CD4-positive, alpha-beta T cell (primary cell): Measurements from ENCODE around the gene MAN1B1. TPM values are rescaled to one million over a fixed set of nuclear protein-coding genes. Genes with fewer than 3 reads are reported as not detected.

Experiments
- ATAC-seq: fragments of 200-7000 bp; cut with Tn5 transposase; one replicate; pipeline ENCODE4 v1.10.0; 2022; ENCODE audit warnings: mild to moderate bottlenecking; ENCODE audit not compliant: poor library complexity
- CTCF ChIA-PET: fragments of 350-600 bp; sonication (Branson Sonifier 250); formaldehyde crosslinking; loops from one replicate; lab custom pipeline; 2021; ENCODE audit warnings: antibody characterized with exemption, inconsistent platforms; lab: Charles Lee
- POLR2A ChIA-PET: fragments of 350-600 bp; sonication (Branson Sonifier 250); formaldehyde crosslinking; loops from one replicate; lab custom pipeline; 2021; ENCODE audit warnings: antibody characterized with exemption, inconsistent platforms; lab: Charles Lee
- DNase-seq, 14 experiments: peaks; one replicate each; pipeline ENCODE4 v3.0.0-alpha.2; 2013 to 2020; ENCODE audit warnings: mixed read lengths in 2 of 14
- H3K27ac ChIP-seq, 2 donors: one replicate each; pipeline versions ENCODE4 v1.5.1 to v1.7.0; 2013; ENCODE audit warnings: low read length in 2 of 2, low read depth in 1 of 2, mild to moderate bottlenecking in 1 of 2
- H3K27me3 ChIP-seq, 2 experiments: 1 replicate in 1 of 2; 2 replicates in 1 of 2; pipeline versions ENCODE4 v1.6.1 to v1.7.0; 2013; ENCODE audit warnings: low read length in 2 of 2, control low read depth in 1 of 2, mild to moderate bottlenecking in 1 of 2, moderate library complexity in 1 of 2; ENCODE audit not compliant: insufficient read depth in 2 of 2, control insufficient read depth in 1 of 2
- H3K36me3 ChIP-seq: one replicate; pipeline ENCODE4 v1.6.1; 2013; ENCODE audit warnings: low read length, control low read depth; ENCODE audit not compliant: insufficient read depth
- H3K4me1 ChIP-seq: one replicate; pipeline ENCODE4 v1.6.1; 2013; ENCODE audit warnings: low read length, control low read depth; ENCODE audit not compliant: insufficient read depth
- H3K4me3 ChIP-seq: one replicate; pipeline ENCODE4 v1.5.1; 2013; ENCODE audit warnings: mild to moderate bottlenecking, low read length, moderate library complexity
- H3K9me3 ChIP-seq, 2 experiments: 1 replicate in 1 of 2; 2 replicates in 1 of 2; pipeline versions ENCODE4 v1.6.1 to v1.7.0; 2013; ENCODE audit warnings: low read length in 2 of 2, mild to moderate bottlenecking in 2 of 2, control low read depth in 1 of 2, moderate library complexity in 1 of 2; ENCODE audit not compliant: control insufficient read depth in 1 of 2, insufficient read depth in 1 of 2
- H3K27ac Mint-ChIP-seq: one replicate; pipeline ENCODE4 v1.8.0; 2020; ENCODE audit warnings: mixed read lengths
- H3K27me3 Mint-ChIP-seq: one replicate; pipeline ENCODE4 v1.8.0; 2021; ENCODE audit warnings: mixed read lengths
- H3K36me3 Mint-ChIP-seq: one replicate; pipeline ENCODE4 v1.8.0; 2021; ENCODE audit warnings: low read depth, mixed read lengths
- H3K4me1 Mint-ChIP-seq: one replicate; pipeline ENCODE4 v1.8.0; 2021; ENCODE audit warnings: low read depth, mixed read lengths
- H3K4me3 Mint-ChIP-seq: one replicate; pipeline ENCODE4 v1.8.0; 2020; ENCODE audit warnings: mild to moderate bottlenecking, mixed read lengths
- H3K9me3 Mint-ChIP-seq: one replicate; pipeline ENCODE4 v1.8.0; 2020; ENCODE audit warnings: mixed read lengths
- CTCF ChIP-seq: fragments of 200-600 bp; IDR thresholded peaks from one replicate; pipeline ENCODE4 v1.8.0; 2022; ENCODE audit warnings: antibody characterized with exemption, mild to moderate bottlenecking
- intact Hi-C, 2 experiments: fragments of 100-400 bp; cut with DNase I in 1 of 2; cut with micrococcal nuclease in 1 of 2; formaldehyde crosslinking; loops; one replicate each; pipeline versions ENCODE4 v1.15.1 to v1.9.0; 2023 to 2025; cut with DNase I, micrococcal nuclease
- total RNA-seq, 174 experiments: library from RNA in 2 of 174; stranded (reverse) in 2 of 174; gene quantifications; one replicate each; pipeline ENCODE4 v1.2.3 and lab custom pipeline; 2021 to 2026

MAN1B1 gene
- total RNA-seq, 2 experiments from 2014 or later = 60.9 to 66.9 TPM

GRCh38 chr9:137096785-137097546, 10.2 kb downstream of the MAN1B1 start:
- POLR2A ChIA-PET = interaction anchor here (0.8 to 1.7 kb wide), 5 partner anchors 10 to 104 kb away, joined by 4 to 21 read pairs (median 4); partner anchors contain the start of genes MAN1B1 and TPRN
- Histone ChIP-seq H3K9me3 (no peaks in the 10 kb centered on the region), H3K4me3 (peak overlapping the region; percentile 42), H3K36me3 (peaks cover 56% of the 10 kb centered on the region), H3K27ac (peak overlapping the region; percentile 59 to 85), H3K27me3 (no peaks in the 10 kb centered on the region), H3K4me1 (peaks cover 28% of the 10 kb centered on the region)
- Mint-ChIP-seq H3K27me3 (no peaks in the 10 kb centered on the region), H3K36me3 (peaks cover 52% of the 10 kb centered on the region), H3K4me1 (peaks cover 22% of the 10 kb centered on the region), H3K9me3 (no peaks in the 10 kb centered on the region), H3K27ac (peak overlapping the region; percentile 92), H3K4me3 (no peak overlapping the region)
- ATAC-seq = no peak
- CTCF ChIA-PET = interaction anchor here (2.3 kb wide), 1 partner anchor 140 kb away, joined by 16 read pairs; no protein-coding TSS in a partner anchor
- intact Hi-C loops = loop anchor here in 1 of 2 experiments (2.0 to 10.0 kb wide), 2 partner anchors 18 to 508 kb away; partner anchors contain the start of genes ARRDC1 and DPP7
- TF ChIP-seq CTCF = no peak
- peak in 1 of 14 experiments; percentile 32 for DNase-seq

- POLR2A ChIA-PET = interaction anchor here (0.8 kb wide), 1 partner anchor 11 kb away, joined by 4 read pairs; the partner anchor contains the start of gene MAN1B1
- H3K27ac ChIP-seq = peak overlapping the region; percentile 37 to 38
Observed at GRCh38 chr9:137097761-137098462, 11.1 kb downstream of the MAN1B1 start.

More at GRCh38 chr9:137097761-137098462, 11.1 kb downstream of the MAN1B1 start:
- DNase-seq = no peak
- H3K4me1 Mint-ChIP-seq = peaks cover 18% of the 10 kb centered on the region
- CTCF ChIA-PET = no interaction called here
- H3K4me3 ChIP-seq = no peak overlapping the region
- no peaks in the 10 kb centered on the region for H3K9me3 ChIP-seq
- no peak overlapping the region for H3K4me3 Mint-ChIP-seq
- H3K27me3 ChIP-seq = no peaks in the 10 kb centered on the region
- H3K27ac Mint-ChIP-seq = peak overlapping the region; percentile 17
- H3K4me1 ChIP-seq = peaks cover 28% of the 10 kb centered on the region
- TF ChIP-seq CTCF = no peak
- intact Hi-C loops = loop anchor here in 1 of 2 experiments (2.0 to 10.0 kb wide), 2 partner anchors 17 to 507 kb away; partner anchors contain the start of genes ARRDC1 and DPP7
- H3K27me3 Mint-ChIP-seq = no peaks in the 10 kb centered on the region
- H3K36me3 Mint-ChIP-seq = peaks cover 43% of the 10 kb centered on the region
- no peak for ATAC-seq
- peaks cover 58% of the 10 kb centered on the region for H3K36me3 ChIP-seq
- no peaks in the 10 kb centered on the region for H3K9me3 Mint-ChIP-seq
